K562 (cell line): Measurements from ENCODE around the gene CCDC73. TPM values are rescaled to one million over a fixed set of nuclear protein-coding genes. Genes with fewer than 3 reads are reported as not detected.

ENCODE experiments used
- ATAC-seq: fragments of 200-7000 bp; cut with Tn5 transposase; 3 replicates; pipeline ENCODE4 v1.9.1; 2020; ENCODE audit warnings: moderate library complexity
- BruUV-seq: library from RNA; stranded (reverse); fragments of 400-500 nt; replicated peaks from 2 replicates; lab custom pipeline; 2021; lab: Mats Ljungman, UMichigan
- CTCF ChIA-PET: fragments of 300-600 bp; formaldehyde crosslinking; extraction: SDS; loops from one replicate; lab custom pipeline; 2021; ENCODE audit warnings: low intra/inter-chr PET ratio; lab: Yijun Ruan, JAX
- POLR2A ChIA-PET: fragments of 300-600, 350-650 bp; sonication (Branson Sonifier 250); formaldehyde crosslinking; extraction: SDS; loops from one replicate; lab custom pipeline; 2021; ENCODE audit warnings: antibody characterized with exemption, inconsistent platforms; lab: Yijun Ruan, JAX
- DNase-seq, 4 experiments: peaks; one replicate each; pipeline versions ENCODE4 v3.0.0 to v3.0.0-alpha.2; 2011 to 2018; ENCODE audit warnings: low spot score in 3 of 4, mixed read lengths in 3 of 4; ENCODE audit errors: extremely low read depth in 1 of 4
- FAIRE-seq: peaks from 2 replicates; lab custom pipeline; 2011; peaks lifted over from hg19 to GRCh38; lab: Jason Lieb, UNC
- H2AFZ ChIP-seq: 2 replicates; pipeline ENCODE4 v1.6.0; 2011; ENCODE audit warnings: low read depth, low read length, control low read depth, inconsistent platforms
- H3K27ac ChIP-seq: fragments of 200-600 bp; 3 replicates; pipeline ENCODE4 v1.8.0; 2011; ENCODE audit warnings: low read depth, mild to moderate bottlenecking, control low read depth, inconsistent platforms, low read length, moderate library complexity, mixed read lengths; ENCODE audit errors: extremely low read depth
- H3K27me3 ChIP-seq, 2 experiments: fragments of 300-600 bp in 1 of 2; 2 replicates in 1 of 2; 3 replicates in 1 of 2; pipeline versions ENCODE4 v1.6.0 to v1.8.0; 2011; ENCODE audit warnings: inconsistent platforms in 2 of 2, low read length in 2 of 2, mild to moderate bottlenecking in 1 of 2, mixed read lengths in 1 of 2, moderate library complexity in 1 of 2; ENCODE audit not compliant: control insufficient read depth in 2 of 2, insufficient read depth in 2 of 2
- H3K36me3 ChIP-seq: fragments of 300-600 bp; 3 replicates; pipeline ENCODE4 v1.8.0; 2011; ENCODE audit warnings: mild to moderate bottlenecking, low read length, inconsistent platforms; ENCODE audit not compliant: control insufficient read depth, insufficient read depth
- H3K4me1 ChIP-seq, 2 experiments: fragments of 200-600 bp in 1 of 2; replicated peaks in 1 of 2; 2 replicates in 1 of 2; 3 replicates in 1 of 2; pipeline versions ENCODE4 v1.5.1 to v1.8.0; 2011; ENCODE audit warnings: inconsistent platforms in 2 of 2, low read length in 2 of 2, mild to moderate bottlenecking in 1 of 2, mixed read lengths in 1 of 2, moderate library complexity in 1 of 2; ENCODE audit not compliant: control insufficient read depth in 2 of 2, insufficient read depth in 2 of 2
- H3K4me2 ChIP-seq: 2 replicates; pipeline ENCODE4 v1.6.1; 2011; ENCODE audit warnings: low read length, control low read depth, inconsistent platforms, mixed read lengths; ENCODE audit not compliant: insufficient read depth
- H3K4me3 ChIP-seq: fragments of 200-600 bp; sonication (generic), shearing (Covaris generic); 2 replicates; pipeline ENCODE4 v1.5.1; 2016; ENCODE audit warnings: control low read depth, inconsistent platforms
- H3K79me2 ChIP-seq: fragments of 200-600 bp; 3 replicates; pipeline ENCODE4 v1.8.0; 2011; ENCODE audit warnings: low read length, inconsistent platforms; ENCODE audit not compliant: control insufficient read depth, insufficient read depth
- H3K9ac ChIP-seq, 2 experiments: 2 replicates each; pipeline versions ENCODE4 v1.6.0 to v1.6.1; 2011; ENCODE audit warnings: low read depth in 2 of 2, low read length in 2 of 2, control low read depth in 1 of 2, inconsistent platforms in 1 of 2, mild to moderate bottlenecking in 1 of 2, mixed read lengths in 1 of 2; ENCODE audit not compliant: insufficient read depth in 1 of 2
- H3K9me1 ChIP-seq: one replicate; pipeline ENCODE4 v1.6.0; 2011; ENCODE audit warnings: inconsistent platforms, mild to moderate bottlenecking, low read length, moderate library complexity; ENCODE audit not compliant: control insufficient read depth, insufficient read depth
- H3K9me3 ChIP-seq: replicated peaks from 2 replicates; pipeline ENCODE4 v1.5.1; 2011; ENCODE audit warnings: low read depth, low read length, inconsistent platforms; ENCODE audit not compliant: control insufficient read depth, insufficient read depth
- H4K20me1 ChIP-seq: replicated peaks from 2 replicates; pipeline ENCODE4 v1.6.1; 2011; ENCODE audit warnings: low read length, inconsistent platforms, mixed read lengths; ENCODE audit not compliant: control insufficient read depth, insufficient read depth
- ASH1L ChIP-seq: fragments of 450-650 bp; IDR thresholded peaks from 2 replicates; pipeline ENCODE4 v1.6.1; 2018; ENCODE audit warnings: borderline replicate concordance, mild to moderate bottlenecking, low read depth; ENCODE audit not compliant: partially characterized antibody
- CHD1 ChIP-seq: fragments of 200-600 bp; sonication (generic); IDR thresholded peaks from one replicate; pipeline ENCODE4 v1.6.1; 2012; ENCODE audit warnings: mild to moderate bottlenecking, moderate library complexity, low read length, inconsistent platforms
- ESRRB ChIP-seq: fragments of 250-450 bp; sonication (Bioruptor Pico); IDR thresholded peaks from 2 replicates; pipeline ENCODE4 v1.5.0; 2020; ENCODE audit warnings: mild to moderate bottlenecking, moderate library complexity, borderline replicate concordance
- PRMT5 ChIP-seq: sonication (generic); formaldehyde crosslinking; IDR thresholded peaks from 2 replicates; pipeline ENCODE4 v1.5.0; 2020; ENCODE audit warnings: missing genetic modification reagents
- RFX5 ChIP-seq: IDR thresholded peaks from 2 replicates; pipeline ENCODE4 v1.6.1; 2011; ENCODE audit warnings: low read depth, mild to moderate bottlenecking, improper control_type of control experiment, low read length
- ZNF146 ChIP-seq: IDR thresholded peaks from one replicate; pipeline ENCODE4 v1.6.1; 2018; ENCODE audit warnings: missing compliant biosample characterization; ENCODE audit not compliant: unreplicated experiment
- WGBS: fragments of 100-300 bp; shearing (Covaris generic); methylation state at CpG from one replicate; pipeline ENCODE4 v1.1.6; 2016; ENCODE audit warnings: low coverage, mixed read lengths; ENCODE audit not compliant: insufficient coverage; ENCODE audit errors: missing lambda C conversion rate; 5-methylcytosine and 5-hydroxymethylcytosine counted together
- in situ Hi-C: fragments of 300-500 bp; cut with MboI; formaldehyde crosslinking; loops from 4 replicates; pipeline ENCODE4 v1.15.0; 2018; ENCODE audit warnings: inconsistent platforms, mixed read lengths
- intact Hi-C: fragments of 100-400 bp; cut with micrococcal nuclease; formaldehyde crosslinking; loops from 2 replicates; pipeline ENCODE4 v1.14.2; 2022
- polyA plus RNA-seq, 8 experiments: library from polyadenylated mRNA; depleted of rRNA in 4 of 8; stranded (reverse) in 5 of 8; unstranded in 3 of 8; fragments of >200 nt; fragmentation: Nextera tagmentation in 2 of 8; fragmentation: Illumina TruSeq in 1 of 8; extraction: Ambion mirVana in 2 of 8; extraction: Trizol in 1 of 8; gene quantifications; 2 replicates each; pipeline versions ENCODE4 v1.2.1 to v1.2.3, GENCODE V29; 2011 to 2014; ENCODE audit warnings: inconsistent platforms in 1 of 8, missing spikeins in 1 of 8
- total RNA-seq, 7 experiments: library from RNA; depleted of rRNA in 6 of 7; stranded (reverse); fragments of >200 nt in 6 of 7; fragmentation: Illumina TruSeq in 2 of 7; extraction: Trizol in 2 of 7; gene quantifications; 2 replicates each; pipeline versions ENCODE4 v1.2.1 to v1.2.3, GENCODE V29; 2011 to 2021; ENCODE audit warnings: low replicate concordance in 1 of 7
- TF ChIP-seq, protein P1 (sequence below), 3 experiments: IDR thresholded peaks in 2 of 3; conservative IDR thresholded peaks in 1 of 3; 2 replicates each; pipeline ENCODE4 v1.5.1; 2011 to 2012; ENCODE audit warnings: low read length in 3 of 3, mild to moderate bottlenecking in 3 of 3, control low read depth in 2 of 3, improper control_type of control experiment in 1 of 3, inconsistent platforms in 1 of 3, low read depth in 1 of 3, mixed read lengths in 1 of 3, moderate library complexity in 1 of 3; ENCODE audit not compliant: insufficient read depth in 2 of 3

CCDC73 gene
- total and polyA plus RNA-seq, 9 of the 15 experiments (the other 6 are each of a cell fraction or from before 2014, with no cell fraction given), result 0.20 to 0.21 TPM; not detected in 7

DNA sequence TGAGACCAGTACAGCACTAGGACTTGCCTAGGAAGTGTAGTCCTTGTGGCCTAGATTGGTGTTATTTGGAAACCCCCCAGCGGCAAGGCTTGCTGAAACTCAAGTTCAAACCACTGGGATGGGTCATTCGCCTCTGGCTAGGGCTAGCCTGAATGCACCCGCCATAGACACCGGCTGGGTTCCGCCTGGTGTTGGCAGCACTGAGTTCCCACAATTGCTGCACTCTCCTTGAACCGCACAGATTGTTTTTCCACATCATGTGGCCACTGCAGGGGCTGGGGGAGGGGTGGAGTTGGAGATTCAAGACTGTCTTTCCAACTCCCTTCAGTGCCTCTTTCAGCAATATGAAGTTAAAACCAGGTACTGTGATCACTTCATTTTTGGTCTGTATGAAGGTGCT, 43.1 kb downstream of the CCDC73 start:
- ChIA-PET POLR2A (no interaction called here), CTCF (no interaction called here)
- H3K36me3 ChIP-seq, result no peaks in the 10 kb centered on the region
- FAIRE-seq (no peak), DNase-seq (no peak), ATAC-seq (peak; percentile 71)
- no peaks in the 10 kb centered on the region for H3K9me3 ChIP-seq
- peaks cover 0 to 6% of the 10 kb centered on the region in 2 experiments; a peak in 1 of 5 replicates for H3K27me3 ChIP-seq
- H3K79me2 ChIP-seq, result no peaks in the 10 kb centered on the region
- intact Hi-C loops, result loop anchor here (5.0 kb wide), 1 partner anchor 41 kb away; the partner anchor contains the start of gene CCDC73
- H3K9ac ChIP-seq, result no peak overlapping the region
- H3K9me1 ChIP-seq, result no peaks in the 10 kb centered on the region
- TF ChIP-seq RFX5, result no peak
- TF ChIP-seq ESRRB (CRISPR knock-in tag), result no peak
- TF ChIP-seq CHD1, result no peak
- no peak for TF ChIP-seq PRMT5 (CRISPR knock-in tag)
- no peak for TF ChIP-seq ZNF146
- no peak for TF ChIP-seq ASH1L
- TF ChIP-seq, protein P1, sequence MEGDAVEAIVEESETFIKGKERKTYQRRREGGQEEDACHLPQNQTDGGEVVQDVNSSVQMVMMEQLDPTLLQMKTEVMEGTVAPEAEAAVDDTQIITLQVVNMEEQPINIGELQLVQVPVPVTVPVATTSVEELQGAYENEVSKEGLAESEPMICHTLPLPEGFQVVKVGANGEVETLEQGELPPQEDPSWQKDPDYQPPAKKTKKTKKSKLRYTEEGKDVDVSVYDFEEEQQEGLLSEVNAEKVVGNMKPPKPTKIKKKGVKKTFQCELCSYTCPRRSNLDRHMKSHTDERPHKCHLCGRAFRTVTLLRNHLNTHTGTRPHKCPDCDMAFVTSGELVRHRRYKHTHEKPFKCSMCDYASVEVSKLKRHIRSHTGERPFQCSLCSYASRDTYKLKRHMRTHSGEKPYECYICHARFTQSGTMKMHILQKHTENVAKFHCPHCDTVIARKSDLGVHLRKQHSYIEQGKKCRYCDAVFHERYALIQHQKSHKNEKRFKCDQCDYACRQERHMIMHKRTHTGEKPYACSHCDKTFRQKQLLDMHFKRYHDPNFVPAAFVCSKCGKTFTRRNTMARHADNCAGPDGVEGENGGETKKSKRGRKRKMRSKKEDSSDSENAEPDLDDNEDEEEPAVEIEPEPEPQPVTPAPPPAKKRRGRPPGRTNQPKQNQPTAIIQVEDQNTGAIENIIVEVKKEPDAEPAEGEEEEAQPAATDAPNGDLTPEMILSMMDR (IDR thresholded peaks at IDR 0.05 in 2 of 3, conservative IDR thresholded peaks at IDR 0.05 in 1 of 3; ENCODE audit: insufficient read depth in 2 of 3, low read depth in 1 of 3, low read length in 3 of 3), result 0 out of 6 replicates have a peak, but pooled peaks of 1 of the 3 experiments have one; percentile 13
- 0% methylated on average over 5 of the region's 6 CpGs for WGBS
- no peak overlapping the region for H2AFZ ChIP-seq
- in situ Hi-C loops, result no loop called here
- no peak overlapping the region for H3K4me3 ChIP-seq
- no peaks in the 10 kb centered on the region for H3K4me1 ChIP-seq
- no peak overlapping the region for H3K4me2 ChIP-seq
- no TSS peak for BruUV-seq
- H3K27ac ChIP-seq, result no peak overlapping the region
- H4K20me1 ChIP-seq, result no peaks in the 10 kb centered on the region
